PFSK-1 (cell line): ENCODE data around the gene TTLL11.

Experiments
- POLR2AphosphoS5 ChIP-seq: IDR thresholded peaks from 2 replicates; pipeline ENCODE4 v1.6.1; 2012; ENCODE audit warnings: low read depth, mild to moderate bottlenecking, control low read depth, low read length, moderate library complexity
- REST ChIP-seq, 2 experiments: IDR thresholded peaks; 2 replicates each; pipeline versions ENCODE4 v1.6.1 to v1.8.0; 2011 to 2012; ENCODE audit warnings: low read depth in 2 of 2, low read length in 2 of 2, control low read depth in 1 of 2, inconsistent platforms in 1 of 2, mild to moderate bottlenecking in 1 of 2, moderate library complexity in 1 of 2; ENCODE audit not compliant: insufficient read depth in 1 of 2
- TAF1 ChIP-seq: IDR thresholded peaks from 2 replicates; pipeline ENCODE4 v1.6.1; 2012; ENCODE audit warnings: low read length, control low read depth, borderline replicate concordance; ENCODE audit not compliant: insufficient read depth

DNA sequence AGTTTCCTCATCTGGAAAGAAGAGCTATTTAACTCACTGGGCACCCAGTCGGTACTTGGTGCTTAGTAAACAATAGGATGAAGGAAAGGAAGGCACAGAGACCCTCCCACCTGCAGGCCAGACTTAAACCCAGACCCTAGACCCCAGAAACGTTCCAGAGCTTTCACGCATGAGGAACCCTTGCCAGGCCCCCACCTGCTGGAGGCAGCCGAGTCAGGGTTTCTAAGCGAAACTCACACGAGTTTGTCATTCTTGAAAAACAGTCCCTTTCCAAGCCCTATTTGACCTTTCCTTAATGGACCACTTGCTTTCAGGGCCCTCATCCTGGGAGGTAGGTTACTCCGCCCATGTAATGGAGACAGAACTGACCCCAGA is 35.8 kb upstream of the TTLL11 start:
- TF ChIP-seq TAF1 (no peak), POLR2AphosphoS5 (no peak), REST (IDR thresholded peaks at IDR 0.05; ENCODE audit: insufficient read depth in 1 of 2, low read depth in 2 of 2, low read length in 2 of 2) (no peak)
